Measurements from ENCODE around the gene DUSP1. TPM values are rescaled to one million over a fixed set of nuclear protein-coding genes. Genes with fewer than 3 reads are reported as not detected.
A peak's percentile ranks its signal among the peaks of the same experiment; 100 is the strongest.

Gene DUSP1
- total RNA-seq, 1 experiment from 2014 or later, result 522 TPM

GRCh38 chr5:172796306-172796705, 25.3 kb upstream of the DUSP1 start:
- no TSS peak for BruUV-seq (replicated peaks)
- no peaks in the 10 kb centered on the region for H4K20me1 ChIP-seq (ENCODE audit: low read length)
- POLR2A ChIA-PET (ENCODE audit: unreplicated experiment), result no interaction called here
- H3K4me1 ChIP-seq (ENCODE audit: insufficient read depth, low read length), result peaks cover 53% of the 10 kb centered on the region
- no peak overlapping the region for H3K4me3 ChIP-seq (ENCODE audit: low read length)
- no peaks in the 10 kb centered on the region for H3K79me2 ChIP-seq (ENCODE audit: low read length)
- no peak for DNase-seq
- H3K36me3 ChIP-seq (ENCODE audit: low read depth, low read length), result no peaks in the 10 kb centered on the region
- no peak for TF ChIP-seq EZH2 (IDR thresholded peaks at IDR 0.05; ENCODE audit: low read length, unreplicated experiment)
- TF ChIP-seq EZH2phosphoT487 (IDR thresholded peaks at IDR 0.05; ENCODE audit: borderline replicate concordance, low read length), result no peak
- TF ChIP-seq, protein P1, sequence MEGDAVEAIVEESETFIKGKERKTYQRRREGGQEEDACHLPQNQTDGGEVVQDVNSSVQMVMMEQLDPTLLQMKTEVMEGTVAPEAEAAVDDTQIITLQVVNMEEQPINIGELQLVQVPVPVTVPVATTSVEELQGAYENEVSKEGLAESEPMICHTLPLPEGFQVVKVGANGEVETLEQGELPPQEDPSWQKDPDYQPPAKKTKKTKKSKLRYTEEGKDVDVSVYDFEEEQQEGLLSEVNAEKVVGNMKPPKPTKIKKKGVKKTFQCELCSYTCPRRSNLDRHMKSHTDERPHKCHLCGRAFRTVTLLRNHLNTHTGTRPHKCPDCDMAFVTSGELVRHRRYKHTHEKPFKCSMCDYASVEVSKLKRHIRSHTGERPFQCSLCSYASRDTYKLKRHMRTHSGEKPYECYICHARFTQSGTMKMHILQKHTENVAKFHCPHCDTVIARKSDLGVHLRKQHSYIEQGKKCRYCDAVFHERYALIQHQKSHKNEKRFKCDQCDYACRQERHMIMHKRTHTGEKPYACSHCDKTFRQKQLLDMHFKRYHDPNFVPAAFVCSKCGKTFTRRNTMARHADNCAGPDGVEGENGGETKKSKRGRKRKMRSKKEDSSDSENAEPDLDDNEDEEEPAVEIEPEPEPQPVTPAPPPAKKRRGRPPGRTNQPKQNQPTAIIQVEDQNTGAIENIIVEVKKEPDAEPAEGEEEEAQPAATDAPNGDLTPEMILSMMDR (conservative IDR thresholded peaks at IDR 0.05; ENCODE audit: low read depth, low read length), result no peak
- H3K27me3 ChIP-seq (ENCODE audit: low read length), result no peaks in the 10 kb centered on the region
- H3K9me2 ChIP-seq (replicated peaks; ENCODE audit: low read length), result no peaks in the 10 kb centered on the region
- H3F3A ChIP-seq (ENCODE audit: low read length, unreplicated experiment), result no peaks in the 10 kb centered on the region
- no peaks in the 10 kb centered on the region for H3K9me3 ChIP-seq (ENCODE audit: low read length)
- ATAC-seq, result no peak
- no peak overlapping the region for H2AFZ ChIP-seq (ENCODE audit: low read length)
- CTCF ChIA-PET, result no interaction called here
- H3K4me2 ChIP-seq (ENCODE audit: low read length), result no peak overlapping the region
- intact Hi-C loops (cut with micrococcal nuclease), result no loop called here
- no peak overlapping the region for H3K27ac ChIP-seq (ENCODE audit: low read length)
- H3K9ac ChIP-seq (ENCODE audit: low read length), result no peak overlapping the region

GRCh38 chr5:172795318-172795977, 24.5 kb upstream of the DUSP1 start:
- no peaks in the 10 kb centered on the region for H3K9me2 ChIP-seq (replicated peaks; ENCODE audit: low read length)
- no peak for ATAC-seq
- peak overlapping the region; percentile 3; the same call in 1 of the 2 replicates for H3K27ac ChIP-seq (ENCODE audit: low read length)
- no peak overlapping the region for H3K4me2 ChIP-seq (ENCODE audit: low read length)
- H3K36me3 ChIP-seq (ENCODE audit: low read depth, low read length), result no peaks in the 10 kb centered on the region
- H3K4me1 ChIP-seq (ENCODE audit: insufficient read depth, low read length), result peaks cover 44% of the 10 kb centered on the region
- H3K9ac ChIP-seq (ENCODE audit: low read length), result no peak overlapping the region
- H3K4me3 ChIP-seq (ENCODE audit: low read length), result no peak overlapping the region
- intact Hi-C loops (cut with micrococcal nuclease), result no loop called here
- ChIA-PET CTCF (no interaction called here), POLR2A (ENCODE audit: unreplicated experiment) (no interaction called here)
- no peak overlapping the region for H2AFZ ChIP-seq (ENCODE audit: low read length)
- BruUV-seq (replicated peaks), result no TSS peak
- H3K27me3 ChIP-seq (ENCODE audit: low read length), result no peaks in the 10 kb centered on the region
- no peaks in the 10 kb centered on the region for H4K20me1 ChIP-seq (ENCODE audit: low read length)
- no peaks in the 10 kb centered on the region for H3K9me3 ChIP-seq (ENCODE audit: low read length)
- no peaks in the 10 kb centered on the region for H3F3A ChIP-seq (ENCODE audit: low read length, unreplicated experiment)
- TF ChIP-seq EZH2 (IDR thresholded peaks at IDR 0.05; ENCODE audit: low read length, unreplicated experiment), result no peak
- no peak for TF ChIP-seq EZH2phosphoT487 (IDR thresholded peaks at IDR 0.05; ENCODE audit: borderline replicate concordance, low read length)
- TF ChIP-seq, protein P1 (conservative IDR thresholded peaks at IDR 0.05; ENCODE audit: low read depth, low read length), result no peak
- no peak for DNase-seq
- no peaks in the 10 kb centered on the region for H3K79me2 ChIP-seq (ENCODE audit: low read length)

All from PC-3 (cell line).